Measurements from ENCODE around the gene AOC1.

DNA sequence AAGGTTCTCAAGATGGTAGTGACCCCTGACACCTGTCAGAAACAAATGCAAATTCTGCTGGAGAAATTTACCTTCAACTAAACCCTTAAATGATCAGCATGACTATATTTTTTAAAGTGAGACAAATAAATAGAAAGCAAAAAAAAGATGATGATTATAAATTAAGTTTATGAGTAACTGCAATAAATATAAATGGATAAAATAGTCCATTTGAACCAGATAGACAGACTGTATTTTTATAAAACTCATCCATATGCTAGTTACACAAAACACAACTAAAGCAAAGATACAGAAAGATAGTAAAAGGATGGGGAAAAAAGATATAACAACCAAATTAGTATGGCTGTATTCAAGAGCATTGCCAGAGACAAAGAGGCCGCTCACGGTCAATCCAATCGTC, 45.9 kb upstream of the AOC1 start:
- TF ChIP-seq, protein P1, sequence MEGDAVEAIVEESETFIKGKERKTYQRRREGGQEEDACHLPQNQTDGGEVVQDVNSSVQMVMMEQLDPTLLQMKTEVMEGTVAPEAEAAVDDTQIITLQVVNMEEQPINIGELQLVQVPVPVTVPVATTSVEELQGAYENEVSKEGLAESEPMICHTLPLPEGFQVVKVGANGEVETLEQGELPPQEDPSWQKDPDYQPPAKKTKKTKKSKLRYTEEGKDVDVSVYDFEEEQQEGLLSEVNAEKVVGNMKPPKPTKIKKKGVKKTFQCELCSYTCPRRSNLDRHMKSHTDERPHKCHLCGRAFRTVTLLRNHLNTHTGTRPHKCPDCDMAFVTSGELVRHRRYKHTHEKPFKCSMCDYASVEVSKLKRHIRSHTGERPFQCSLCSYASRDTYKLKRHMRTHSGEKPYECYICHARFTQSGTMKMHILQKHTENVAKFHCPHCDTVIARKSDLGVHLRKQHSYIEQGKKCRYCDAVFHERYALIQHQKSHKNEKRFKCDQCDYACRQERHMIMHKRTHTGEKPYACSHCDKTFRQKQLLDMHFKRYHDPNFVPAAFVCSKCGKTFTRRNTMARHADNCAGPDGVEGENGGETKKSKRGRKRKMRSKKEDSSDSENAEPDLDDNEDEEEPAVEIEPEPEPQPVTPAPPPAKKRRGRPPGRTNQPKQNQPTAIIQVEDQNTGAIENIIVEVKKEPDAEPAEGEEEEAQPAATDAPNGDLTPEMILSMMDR (conservative IDR thresholded peaks at IDR 0.05; ENCODE audit: low read length), result no peak
- TF ChIP-seq EZH2phosphoT487 (IDR thresholded peaks at IDR 0.05; ENCODE audit: borderline replicate concordance), result no peak
